ENCODE results near the gene PELI3.
"Not testable (repeated sequence)": the region's sequence is repeated elsewhere in the genome, so short reads cannot be mapped to it uniquely, and the experiment has no call there.

GRCh38 chr11:66464116-66464515, 2.6 kb upstream of the PELI3 start:
- TF ChIP-seq CTCF, POLR2AphosphoS5, POLR2A (IDR thresholded peaks at IDR 0.05): not testable (repeated sequence)
